Neural progenitor cell (in vitro differentiated cells): Measurements from ENCODE around the gene CDH13. TPM values are rescaled to one million over a fixed set of nuclear protein-coding genes. Genes with fewer than 3 reads are reported as not detected.

Experiments used
- DNase-seq: peaks from one replicate; pipeline ENCODE4 v3.0.0-alpha.2; 2016; ENCODE audit warnings: low spot score
- H2AFZ ChIP-seq: fragments of 200-600 bp; sonication (generic); replicated peaks from 2 replicates; pipeline ENCODE4 v1.6.1; 2016; ENCODE audit warnings: antibody characterized with exemption
- H3F3A ChIP-seq: fragments of 200-600 bp; sonication (generic); 2 replicates; pipeline ENCODE4 v1.6.1; 2016; ENCODE audit warnings: antibody characterized with exemption, low read depth
- H3K27ac ChIP-seq: fragments of 200-600 bp; sonication (generic); 2 replicates; pipeline ENCODE4 v1.5.1; 2016; ENCODE audit warnings: mild to moderate bottlenecking
- H3K27me3 ChIP-seq: fragments of 200-600 bp; sonication (generic); 2 replicates; pipeline ENCODE4 v1.6.1; 2016; ENCODE audit warnings: mild to moderate bottlenecking, moderate library complexity
- H3K36me3 ChIP-seq: fragments of 200-600 bp; sonication (generic); 2 replicates; pipeline ENCODE4 v1.5.1; 2016
- H3K4me1 ChIP-seq: fragments of 200-600 bp; sonication (generic); 2 replicates; pipeline ENCODE4 v1.6.1; 2016; ENCODE audit warnings: mixed run types
- H3K4me2 ChIP-seq: fragments of 200-600 bp; sonication (generic); 2 replicates; pipeline ENCODE4 v1.6.1; 2016
- H3K4me3 ChIP-seq: fragments of 200-600 bp; sonication (generic); 2 replicates; pipeline ENCODE4 v1.5.1; 2016
- H3K79me2 ChIP-seq: fragments of 200-600 bp; sonication (generic); 2 replicates; pipeline ENCODE4 v1.6.1; 2016; ENCODE audit warnings: low read depth
- H3K9ac ChIP-seq: fragments of 200-600 bp; sonication (generic); 2 replicates; pipeline ENCODE4 v1.6.1; 2016
- H3K9me3 ChIP-seq: fragments of 200-600 bp; sonication (generic); 2 replicates; pipeline ENCODE4 v1.5.1; 2016; ENCODE audit warnings: low read depth
- H4K20me1 ChIP-seq: fragments of 200-600 bp; sonication (generic); 2 replicates; pipeline ENCODE4 v1.6.1; 2016; ENCODE audit warnings: low read depth
- H3K27ac Mint-ChIP-seq: 3 replicates; pipeline ENCODE4 v1.8.0; 2021; ENCODE audit warnings: mixed read lengths
- H3K27me3 Mint-ChIP-seq: 2 replicates; pipeline ENCODE4 v1.8.0; 2022; ENCODE audit warnings: low read depth, mild to moderate bottlenecking, inconsistent platforms, moderate library complexity, mixed read lengths; ENCODE audit not compliant: insufficient read depth
- H3K36me3 Mint-ChIP-seq: 3 replicates; pipeline ENCODE4 v1.8.0; 2021; ENCODE audit warnings: mixed read lengths
- H3K4me1 Mint-ChIP-seq: 3 replicates; pipeline ENCODE4 v1.8.0; 2021; ENCODE audit warnings: mixed read lengths
- H3K4me3 Mint-ChIP-seq: 3 replicates; pipeline ENCODE4 v1.8.0; 2021; ENCODE audit warnings: mild to moderate bottlenecking, moderate library complexity, mixed read lengths
- H3K9me3 Mint-ChIP-seq: 3 replicates; pipeline ENCODE4 v1.8.0; 2020; ENCODE audit warnings: mixed read lengths
- CTCF ChIP-seq: fragments of 200-600 bp; sonication (generic); IDR thresholded peaks from 2 replicates; pipeline ENCODE4 v1.5.1; 2017; ENCODE audit warnings: antibody characterized with exemption, mild to moderate bottlenecking
- EZH2 ChIP-seq: fragments of 200-600 bp; sonication (generic); IDR thresholded peaks from 2 replicates; pipeline ENCODE4 v1.6.1; 2017; ENCODE audit warnings: antibody characterized with exemption, mild to moderate bottlenecking, moderate library complexity
- EZH2phosphoT487 ChIP-seq: fragments of 200-600 bp; sonication (generic); IDR thresholded peaks from 2 replicates; pipeline ENCODE4 v1.6.1; 2017; ENCODE audit warnings: antibody characterized with exemption
- total RNA-seq: library from RNA; depleted of rRNA; stranded (reverse); fragments of >200 nt; gene quantifications from 2 replicates; pipeline ENCODE4 v1.2.3, GENCODE V29; 2015; ENCODE audit warnings: low replicate concordance

Gene CDH13
- total RNA-seq, 1 donor from 2014 or later = 3.0 TPM

- Histone ChIP-seq H3K79me2 (no peaks in the 10 kb centered on the region), H3K9ac (no peak overlapping the region), H3K4me1 (no peaks in the 10 kb centered on the region), H3F3A (no peaks in the 10 kb centered on the region), H3K4me3 (no peak overlapping the region), H2AFZ (no peak overlapping the region), H3K9me3 (peaks cover 4% of the 10 kb centered on the region), H4K20me1 (no peaks in the 10 kb centered on the region), H3K27ac (no peak overlapping the region), H3K4me2 (no peak overlapping the region), H3K36me3 (no peaks in the 10 kb centered on the region), H3K27me3 (no peaks in the 10 kb centered on the region)
- Mint-ChIP-seq H3K27me3 (peaks cover 12% of the 10 kb centered on the region), H3K4me3 (no peak overlapping the region), H3K4me1 (no peaks in the 10 kb centered on the region), H3K9me3 (peaks cover 7% of the 10 kb centered on the region), H3K27ac (no peak overlapping the region), H3K36me3 (no peaks in the 10 kb centered on the region)
- TF ChIP-seq EZH2phosphoT487 (no peak), EZH2 (no peak), CTCF (no peak)
- DNase-seq = no peak
These were observed 1033.5 kb downstream of the CDH13 start for GRCh38 chr16:83660282-83660681.

- Histone ChIP-seq H3K9ac (no peak overlapping the region), H2AFZ (no peak overlapping the region)
- no peaks in the 10 kb centered on the region for H3K36me3 Mint-ChIP-seq
These were observed 1034.9 kb downstream of the CDH13 start for GRCh38 chr16:83661656-83662055.

GRCh38 chr16:83666449-83666848 is 1039.7 kb downstream of the CDH13 start:
- Histone ChIP-seq H2AFZ (no peak overlapping the region), H3K4me1 (no peaks in the 10 kb centered on the region), H3K4me3 (no peak overlapping the region), H3K27me3 (no peaks in the 10 kb centered on the region), H3K79me2 (no peaks in the 10 kb centered on the region), H3K27ac (no peak overlapping the region), H3K36me3 (no peaks in the 10 kb centered on the region), H3F3A (no peaks in the 10 kb centered on the region), H3K9me3 (peaks cover 4% of the 10 kb centered on the region), H3K9ac (no peak overlapping the region), H4K20me1 (no peaks in the 10 kb centered on the region), H3K4me2 (no peak overlapping the region)
- H3K27me3 Mint-ChIP-seq = peaks cover 16% of the 10 kb centered on the region
- H3K4me1 Mint-ChIP-seq = no peaks in the 10 kb centered on the region
- H3K36me3 Mint-ChIP-seq = no peaks in the 10 kb centered on the region
- H3K9me3 Mint-ChIP-seq = peaks cover 24% of the 10 kb centered on the region
- DNase-seq = no peak
- TF ChIP-seq CTCF (no peak), EZH2phosphoT487 (no peak), EZH2 (no peak)
- no peak overlapping the region for H3K27ac Mint-ChIP-seq
- no peak overlapping the region for H3K4me3 Mint-ChIP-seq

More at GRCh38 chr16:83661656-83662055, 1034.9 kb downstream of the CDH13 start:
- H3K4me2 ChIP-seq = no peak overlapping the region
- Mint-ChIP-seq H3K9me3 (peaks cover 7% of the 10 kb centered on the region), H3K27ac (no peak overlapping the region), H3K4me3 (no peak overlapping the region), H3K27me3 (peaks cover 12% of the 10 kb centered on the region), H3K4me1 (no peaks in the 10 kb centered on the region)
- no peaks in the 10 kb centered on the region for H3K4me1 ChIP-seq
- TF ChIP-seq EZH2 (no peak), CTCF (no peak), EZH2phosphoT487 (no peak)
- no peaks in the 10 kb centered on the region for H3K36me3 ChIP-seq
- H3K27me3 ChIP-seq = no peaks in the 10 kb centered on the region
- H3K79me2 ChIP-seq = no peaks in the 10 kb centered on the region
- H3K27ac ChIP-seq = no peak overlapping the region
- no peak overlapping the region for H3K4me3 ChIP-seq
- no peaks in the 10 kb centered on the region for H4K20me1 ChIP-seq
- no peaks in the 10 kb centered on the region for H3F3A ChIP-seq
- H3K9me3 ChIP-seq = peaks cover 4% of the 10 kb centered on the region
- no peak for DNase-seq
